Measurements from ENCODE around the gene ARHGEF26.
A peak's percentile ranks its signal among the peaks of the same experiment; 100 is the strongest.

ARHGEF26 gene

GRCh38 chr3:154210986-154211385 lies 89.8 kb downstream of the ARHGEF26 start:
- no peak for DNase-seq

- no peak for DNase-seq
Observed at GRCh38 chr3:154214306-154214705, 93.1 kb downstream of the ARHGEF26 start.

GRCh38 chr3:154217671-154218070 lies 96.5 kb downstream of the ARHGEF26 start:
- peak in 2 of 3 experiments; percentile 43 to 78 for DNase-seq

DNA sequence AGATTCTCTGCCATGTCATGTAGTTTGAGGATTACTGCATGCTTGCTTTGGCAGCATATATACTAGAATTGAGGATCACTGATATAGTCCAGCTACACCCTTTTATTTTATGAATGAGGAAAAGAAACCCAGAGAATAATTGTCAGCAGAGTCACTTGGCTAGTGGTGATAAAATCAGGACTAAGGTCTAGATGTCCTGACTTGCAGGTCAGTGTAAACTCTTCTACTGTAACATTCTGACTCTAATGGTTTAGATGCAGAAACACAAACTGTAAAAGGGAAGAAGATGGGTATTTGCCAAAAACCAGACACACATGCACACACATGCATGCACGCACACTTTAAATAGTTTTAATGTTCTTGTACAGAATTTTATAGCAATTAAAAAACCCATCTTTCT lies 97.5 kb downstream of the ARHGEF26 start:
- no peak for DNase-seq

GRCh38 chr3:154220462-154220861 lies 99.3 kb downstream of the ARHGEF26 start:
- DNase-seq: no peak

GRCh38 chr3:154223519-154223918 lies 102.3 kb downstream of the ARHGEF26 start:
- no peak for DNase-seq

GRCh38 chr3:154224366-154224765 lies 103.2 kb downstream of the ARHGEF26 start:
- DNase-seq: no peak

DNA sequence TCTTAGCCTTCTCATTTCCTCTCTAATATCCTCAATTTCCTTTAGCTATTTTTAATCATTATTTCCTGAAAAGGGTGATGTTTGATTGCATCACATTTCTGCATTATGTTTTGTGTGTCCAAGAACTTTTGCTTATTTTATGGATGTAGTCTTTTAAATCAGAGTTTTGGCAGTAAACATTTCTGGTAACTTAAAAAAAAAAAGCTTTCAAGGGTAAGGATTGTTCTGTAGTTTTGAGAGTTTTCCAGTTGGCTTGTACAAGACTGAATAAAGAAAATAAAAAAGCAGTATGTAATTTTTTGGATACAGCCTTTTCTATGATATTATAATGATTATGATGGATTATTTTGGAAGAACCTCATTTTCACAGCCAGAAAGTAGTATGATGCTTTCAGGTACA lies 103.7 kb downstream of the ARHGEF26 start:
- no peak for DNase-seq

DNA sequence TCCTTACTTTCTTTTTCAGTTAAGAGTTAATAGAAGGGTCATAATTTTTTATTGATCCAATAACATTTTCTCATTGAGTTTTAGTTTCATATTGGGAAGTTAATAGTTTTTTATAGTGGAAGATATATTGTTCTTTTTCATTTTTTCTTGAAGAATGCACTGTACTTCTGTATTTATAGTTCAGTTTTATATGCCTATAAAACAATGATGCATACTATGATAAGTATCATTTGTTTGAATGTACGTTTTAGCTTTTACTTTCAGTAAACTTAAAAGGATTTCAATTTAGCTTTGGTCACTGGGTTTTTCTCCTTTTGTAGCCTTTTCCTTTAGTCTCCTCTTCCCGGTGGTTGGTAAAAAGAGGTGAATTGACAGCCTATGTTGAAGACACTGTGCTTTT lies 104.3 kb downstream of the ARHGEF26 start:
- DNase-seq: no peak

GRCh38 chr3:154227531-154227930 lies 106.3 kb downstream of the ARHGEF26 start:
- DNase-seq: no peak

DNA sequence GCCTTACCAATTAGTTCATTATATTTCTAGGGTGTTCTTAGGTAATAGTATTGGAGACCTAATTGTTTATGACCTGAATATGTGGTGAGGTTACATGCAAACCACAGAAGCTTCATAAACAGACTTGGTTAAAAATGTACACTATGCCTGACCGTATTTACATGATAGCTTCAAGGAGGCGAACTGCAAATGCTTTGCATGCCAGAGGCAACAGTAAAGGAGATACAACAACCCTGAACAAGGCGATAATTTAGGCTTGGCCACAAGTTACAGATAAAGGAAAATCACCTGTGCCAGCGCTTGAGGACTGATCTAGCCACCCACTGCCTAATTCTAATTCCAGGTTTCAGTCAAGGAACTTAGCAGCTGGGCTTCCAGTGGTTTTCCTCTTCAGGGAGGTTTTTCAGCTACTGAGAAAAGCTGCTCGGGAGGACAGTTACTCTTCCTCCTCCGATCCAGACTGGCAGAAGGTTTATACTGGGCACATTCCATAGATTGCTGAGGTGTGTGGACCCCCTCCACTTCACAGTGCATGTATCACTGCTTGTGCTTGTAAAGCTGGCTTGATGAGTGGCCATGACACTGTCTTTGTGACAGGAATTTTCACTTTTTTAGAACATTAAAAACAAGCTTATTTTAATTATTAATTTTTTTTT lies 107.5 kb downstream of the ARHGEF26 start:
- no peak for DNase-seq

GRCh38 chr3:154229217-154229590 lies 108.0 kb downstream of the ARHGEF26 start:
- DNase-seq: no peak

DNA sequence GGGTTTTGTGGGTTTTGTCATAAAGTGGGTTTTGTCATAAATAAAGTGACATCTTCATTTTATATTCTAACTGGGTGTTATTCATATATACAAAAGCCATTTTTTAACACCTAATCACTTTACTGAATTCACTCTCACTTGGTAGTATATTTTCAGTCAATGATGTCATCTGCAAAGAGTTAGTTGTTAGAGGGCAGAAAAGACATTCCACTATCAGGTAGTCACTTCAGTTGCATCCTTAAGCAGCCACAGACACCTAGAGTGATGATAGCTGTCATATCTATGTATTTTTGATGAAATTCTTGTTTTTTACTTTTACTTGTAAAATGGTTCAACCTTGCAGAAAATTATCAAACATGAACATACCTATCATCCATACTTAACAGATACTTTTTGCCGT lies 114.1 kb downstream of the ARHGEF26 start:
- DNase-seq: no peak

DNA sequence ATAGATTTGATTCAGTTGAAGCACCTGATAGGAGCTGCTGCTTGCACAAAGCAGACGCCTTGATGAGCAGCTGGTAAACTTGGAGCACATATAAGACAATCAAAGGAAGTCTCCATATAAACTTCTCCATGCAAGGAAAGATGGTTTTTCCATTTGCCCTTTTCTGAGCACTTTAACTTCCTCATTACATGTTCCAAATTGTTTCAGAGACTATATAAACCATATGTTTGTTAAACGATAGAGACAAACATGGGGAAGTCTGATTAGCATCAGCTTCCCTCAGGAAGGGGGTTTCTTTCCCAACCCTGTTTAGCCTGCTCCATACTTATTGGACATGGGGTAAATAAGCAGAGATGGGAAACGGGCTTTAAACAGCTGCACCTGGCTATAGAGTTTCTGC lies 115.1 kb downstream of the ARHGEF26 start:
- no peak for DNase-seq

DNA sequence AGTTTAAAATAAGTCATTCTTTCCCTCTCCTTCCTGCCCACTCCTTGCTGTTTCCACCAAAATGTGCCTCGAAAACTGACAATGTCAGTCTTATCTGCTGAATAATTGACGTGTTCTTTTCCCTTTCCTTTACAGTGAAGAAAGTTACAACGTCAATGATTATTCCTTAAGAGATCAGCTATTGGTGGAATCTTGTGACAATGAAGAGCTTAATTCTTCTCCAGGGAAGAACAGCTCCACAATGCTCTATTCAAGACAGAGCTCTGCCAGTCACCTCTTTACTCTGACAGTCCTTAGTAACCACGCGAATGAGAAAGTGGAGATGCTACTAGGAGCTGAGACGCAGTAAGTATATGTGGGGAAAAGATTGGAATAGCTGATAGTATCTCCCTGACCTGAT lies 119.0 kb downstream of the ARHGEF26 start:
- no peak for DNase-seq

DNA sequence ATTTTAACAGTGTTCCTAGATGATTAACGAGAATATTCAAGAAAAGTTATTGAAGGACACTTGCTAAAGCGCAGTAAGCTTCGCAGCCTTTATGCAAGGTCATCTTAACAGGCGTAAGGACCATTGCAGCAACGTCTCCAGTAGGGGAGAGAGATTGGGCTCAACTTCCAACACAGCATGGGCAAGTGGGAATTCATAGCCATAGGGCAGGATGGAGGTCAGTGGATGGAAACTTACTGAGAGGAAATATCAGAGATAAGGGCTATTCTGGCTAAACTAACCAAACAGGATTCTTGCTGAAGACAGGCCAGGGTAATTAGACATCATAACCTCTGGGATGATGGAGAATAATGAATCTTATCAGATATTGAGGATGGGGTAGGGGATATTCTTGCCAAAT lies 120.3 kb downstream of the ARHGEF26 start:
- no peak for DNase-seq

GRCh38 chr3:154242766-154243165 lies 121.6 kb downstream of the ARHGEF26 start:
- DNase-seq: no peak

- no peak for DNase-seq
Observed at GRCh38 chr3:154243353-154243752, 122.2 kb downstream of the ARHGEF26 start.

GRCh38 chr3:154244644-154245043 lies 123.5 kb downstream of the ARHGEF26 start:
- DNase-seq: no peak

- peak; percentile 7 to 50 (median 10) for DNase-seq
Observed at GRCh38 chr3:154247806-154248415, 126.7 kb downstream of the ARHGEF26 start.

DNA sequence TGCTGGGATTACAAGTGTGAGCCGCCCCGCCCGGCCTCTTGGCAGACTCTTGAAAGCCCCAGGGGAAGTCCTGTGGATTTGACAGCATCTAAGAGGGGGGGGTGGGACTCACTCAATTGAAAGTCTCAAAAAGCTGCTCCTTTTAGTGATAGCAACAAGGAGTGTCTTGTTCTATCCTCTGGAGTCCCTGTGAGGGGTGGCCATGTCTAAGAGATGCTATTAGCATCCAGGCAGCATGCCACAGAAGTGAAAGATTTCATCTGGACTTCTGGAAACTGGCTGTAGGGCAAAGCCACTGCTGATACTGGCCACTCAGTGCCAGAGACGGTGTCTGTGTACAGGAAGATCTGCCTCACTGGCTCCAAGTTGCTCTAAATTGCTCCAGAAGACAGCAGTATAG lies 129.1 kb downstream of the ARHGEF26 start:
- DNase-seq: no peak

DNA sequence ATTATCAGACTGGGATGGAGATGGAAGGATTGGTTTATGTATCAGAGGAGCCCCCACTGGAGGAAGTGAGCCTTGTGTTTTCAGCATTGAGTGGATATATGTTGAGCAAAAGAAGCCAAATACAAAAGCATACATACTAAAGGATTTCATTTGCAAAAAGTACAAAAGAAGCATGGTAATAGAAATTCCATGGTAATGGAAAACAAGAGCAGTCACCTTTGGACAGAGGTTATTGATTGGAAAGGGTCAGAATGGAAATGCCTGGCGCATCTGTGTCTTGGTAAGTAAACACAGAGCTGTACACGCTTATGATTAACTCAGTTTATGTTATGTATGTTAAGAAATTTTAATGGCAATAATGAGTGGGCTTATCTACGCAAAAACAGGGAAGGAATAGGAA lies 130.4 kb downstream of the ARHGEF26 start:
- no peak for DNase-seq

GRCh38 chr3:154252759-154253638 lies 131.8 kb downstream of the ARHGEF26 start:
- peak; percentile 75 to 91 (median 79) for DNase-seq

DNA sequence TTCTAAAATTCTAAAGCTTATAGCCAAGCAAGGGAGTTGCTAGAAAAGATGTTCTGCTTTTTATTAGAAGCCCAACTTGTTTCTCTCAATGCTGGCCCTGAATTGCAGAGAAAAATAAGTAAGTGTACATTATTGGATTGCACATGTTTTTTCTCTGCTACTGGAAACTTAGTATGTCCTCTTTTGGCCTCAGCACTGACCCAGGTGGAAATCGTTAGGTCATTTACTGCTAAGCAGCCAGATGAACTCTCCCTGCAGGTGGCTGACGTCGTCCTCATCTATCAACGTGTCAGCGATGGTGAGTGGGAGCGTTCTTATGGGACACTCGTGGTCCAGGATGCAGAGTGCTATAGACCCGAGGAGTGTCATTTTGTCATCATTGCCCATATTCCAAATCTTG lies 133.3 kb downstream of the ARHGEF26 start:
- DNase-seq: no peak

All from NCI-H1417 (cell line).